ENCODE results near the gene PSMC3. TPM values are rescaled to one million over a fixed set of nuclear protein-coding genes. Genes with fewer than 3 reads are reported as not detected.

The PSMC3 gene
- polyA plus RNA-seq, 1 experiment, result 290 TPM

- no peak for TF ChIP-seq CTCF (IDR thresholded peaks at IDR 0.05; ENCODE audit: low read depth, low read length)
- DNase-seq (ENCODE audit: low read depth, low spot score), result no peak
- Histone ChIP-seq H3K27me3 (ENCODE audit: control insufficient read depth, insufficient read depth, low read length) (no peaks in the 10 kb centered on the region), H3K9me3 (ENCODE audit: control insufficient read depth, insufficient read depth, low read length) (no peaks in the 10 kb centered on the region; the same call in 1 of the 2 replicates), H3K27ac (ENCODE audit: low read depth, low read length) (no peak overlapping the region), H3K4me3 (ENCODE audit: low read depth, low read length) (peak overlapping the region; percentile 95)
- ChIA-PET CTCF (interaction anchor here (0.9 to 4.4 kb wide), 7 partner anchors 16 to 225 kb away, joined by 3 to 23 read pairs (median 4); partner anchors contain the start of genes NR1H3 and PSMC3), POLR2A (interaction anchor here (0.5 to 0.6 kb wide), 2 partner anchors 44 to 151 kb away, joined by 3 to 7 read pairs; no protein-coding TSS in a partner anchor)
Measured at GRCh38 chr11:47410370-47411264, 15.6 kb downstream of the PSMC3 start.

GRCh38 chr11:47409440-47410369 is 16.5 kb downstream of the PSMC3 start:
- H3K4me3 ChIP-seq (ENCODE audit: low read depth, low read length), result peak overlapping the region; percentile 95
- ChIA-PET POLR2A (interaction anchor here (0.6 to 2.0 kb wide), 8 partner anchors 9 to 170 kb away, joined by 3 to 13 read pairs (median 4); partner anchors contain the start of gene PSMC3), CTCF (interaction anchor here (0.9 to 4.4 kb wide), 4 partner anchors 17 to 208 kb away, joined by 3 to 23 read pairs (median 4); partner anchors contain the start of gene NR1H3)
- DNase-seq (ENCODE audit: low read depth, low spot score), result no peak
- TF ChIP-seq CTCF (IDR thresholded peaks at IDR 0.05; ENCODE audit: low read depth, low read length), result no peak
- no peaks in the 10 kb centered on the region; the same call in 1 of the 2 replicates for H3K9me3 ChIP-seq (ENCODE audit: control insufficient read depth, insufficient read depth, low read length)
- H3K27ac ChIP-seq (ENCODE audit: low read depth, low read length), result peak overlapping the region; percentile 98
- no peaks in the 10 kb centered on the region for H3K27me3 ChIP-seq (ENCODE audit: control insufficient read depth, insufficient read depth, low read length)

GRCh38 chr11:47408598-47409439 is 17.4 kb downstream of the PSMC3 start:
- H3K27ac ChIP-seq (ENCODE audit: low read depth, low read length), result peak overlapping the region; percentile 98
- H3K4me3 ChIP-seq (ENCODE audit: low read depth, low read length), result peak overlapping the region; percentile 95
- CTCF ChIA-PET, result interaction anchor here (2.6 to 4.4 kb wide), 2 partner anchors 35 to 36 kb away, joined by 23 to 26 read pairs; no protein-coding TSS in a partner anchor
- POLR2A ChIA-PET, result interaction anchor here (0.5 to 2.0 kb wide), 9 partner anchors 10 to 744 kb away, joined by 3 to 13 read pairs (median 5); partner anchors contain the start of gene PSMC3
- DNase-seq (ENCODE audit: low read depth, low spot score), result peak; percentile 66
- no peaks in the 10 kb centered on the region; the same call in 1 of the 2 replicates for H3K9me3 ChIP-seq (ENCODE audit: control insufficient read depth, insufficient read depth, low read length)
- H3K27me3 ChIP-seq (ENCODE audit: control insufficient read depth, insufficient read depth, low read length), result no peaks in the 10 kb centered on the region
- TF ChIP-seq CTCF (IDR thresholded peaks at IDR 0.05; ENCODE audit: low read depth, low read length), result no peak
